ENCODE results near the gene GRK3.
A peak's percentile ranks its signal among the peaks of the same experiment; 100 is the strongest.

The GRK3 gene

DNA sequence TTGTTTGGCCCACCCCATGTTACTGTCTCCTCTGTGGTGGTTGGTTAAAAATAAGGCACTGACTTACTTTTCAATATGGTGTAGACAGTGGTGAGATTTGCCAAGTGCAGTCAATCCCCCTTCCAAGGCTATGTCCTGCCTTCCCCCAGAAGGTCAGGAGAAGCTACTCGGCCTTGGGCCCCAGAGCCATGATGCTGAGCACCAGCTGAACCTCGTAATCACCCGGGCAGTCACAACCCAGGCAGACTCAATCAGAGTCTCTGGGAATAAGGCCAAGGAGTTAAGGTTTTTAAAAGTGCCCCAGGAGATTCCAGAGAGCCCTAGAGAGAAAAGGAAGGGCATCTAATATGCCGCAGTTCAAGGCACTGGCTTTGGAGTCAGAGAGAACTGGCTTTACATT lies 201.3 kb downstream of the GRK3 start:
- DNase-seq: no peak

DNA sequence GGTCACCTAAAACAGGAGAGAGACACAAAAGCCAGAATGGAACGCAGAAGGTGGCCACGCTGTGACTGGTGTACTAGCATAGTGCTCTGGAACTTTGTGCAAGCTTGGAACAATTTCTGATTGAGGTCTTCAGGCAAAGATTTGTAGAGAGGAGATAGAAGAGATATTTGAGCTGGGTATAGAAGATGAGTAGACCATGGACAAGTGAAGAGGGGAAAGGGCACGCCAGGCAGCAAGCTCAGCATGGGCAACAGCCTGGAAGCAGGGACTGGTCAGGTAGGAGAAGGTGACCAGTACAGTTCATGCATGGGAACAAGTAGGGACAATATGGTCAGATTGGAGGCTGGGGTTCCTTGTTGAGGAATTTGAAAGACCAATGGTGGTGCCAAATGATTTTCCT lies 201.9 kb downstream of the GRK3 start:
- no peak for DNase-seq

DNA sequence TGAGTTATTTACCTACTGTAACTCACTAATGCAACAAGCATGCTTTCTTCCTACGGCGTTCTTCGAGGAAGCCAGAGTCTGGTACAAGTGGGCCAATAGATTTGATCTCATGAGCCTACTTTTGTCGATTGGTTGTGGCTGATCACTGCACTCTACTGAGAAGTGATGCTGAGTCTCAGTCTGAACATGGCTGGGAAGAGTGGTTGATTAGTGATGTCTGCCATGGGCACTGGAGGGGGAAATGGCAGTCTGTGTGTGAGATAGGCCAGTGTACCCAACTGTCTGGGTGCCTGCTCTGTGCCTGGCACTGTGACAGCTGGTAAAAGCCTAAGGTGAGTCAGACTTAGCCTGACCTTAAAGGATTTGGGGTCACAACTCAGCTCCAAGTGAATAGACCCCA lies 205.9 kb downstream of the GRK3 start:
- no peak for DNase-seq

DNA sequence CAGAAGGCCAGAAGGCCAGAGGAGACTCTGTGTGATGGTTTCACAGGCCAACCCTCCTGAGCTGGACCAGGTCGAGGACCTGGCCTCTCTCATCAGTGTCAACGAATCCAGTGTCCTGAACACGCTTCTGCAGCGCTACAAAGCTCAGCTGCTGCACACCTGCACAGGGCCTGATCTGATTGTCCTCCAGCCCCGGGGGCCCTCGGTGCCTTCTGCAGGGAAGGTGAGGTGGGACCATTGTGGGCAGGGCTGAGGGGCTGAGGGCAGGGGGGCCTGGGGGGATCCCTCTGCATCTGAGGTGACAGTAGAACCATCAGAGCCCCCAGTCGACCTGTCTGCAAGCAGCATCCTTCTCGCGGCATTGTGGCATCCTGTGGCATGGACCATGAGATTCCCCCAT lies 207.8 kb downstream of the GRK3 start:
- DNase-seq: no peak

DNA sequence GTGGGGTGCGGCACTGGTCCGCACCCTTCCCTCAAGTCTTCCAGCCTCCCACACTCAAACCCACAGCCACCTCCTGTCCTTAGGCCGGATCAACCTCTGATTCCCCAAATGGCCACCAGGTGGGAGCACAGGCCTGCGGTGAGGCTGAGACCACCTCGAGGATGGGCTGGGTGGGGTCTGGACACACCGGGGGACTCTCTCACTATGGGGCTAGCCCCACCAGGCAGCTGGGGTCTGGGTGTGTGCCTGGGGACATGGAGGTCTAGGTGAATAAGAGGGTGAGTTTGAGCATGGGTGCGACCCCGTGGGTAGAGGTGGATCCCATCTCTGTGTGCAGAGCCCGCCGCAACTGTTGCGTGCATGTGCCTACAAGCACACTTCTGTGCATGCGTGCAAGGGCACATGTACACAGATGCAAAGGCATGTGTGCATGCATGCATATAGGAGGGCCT lies 210.1 kb downstream of the GRK3 start:
- DNase-seq: no peak

DNA sequence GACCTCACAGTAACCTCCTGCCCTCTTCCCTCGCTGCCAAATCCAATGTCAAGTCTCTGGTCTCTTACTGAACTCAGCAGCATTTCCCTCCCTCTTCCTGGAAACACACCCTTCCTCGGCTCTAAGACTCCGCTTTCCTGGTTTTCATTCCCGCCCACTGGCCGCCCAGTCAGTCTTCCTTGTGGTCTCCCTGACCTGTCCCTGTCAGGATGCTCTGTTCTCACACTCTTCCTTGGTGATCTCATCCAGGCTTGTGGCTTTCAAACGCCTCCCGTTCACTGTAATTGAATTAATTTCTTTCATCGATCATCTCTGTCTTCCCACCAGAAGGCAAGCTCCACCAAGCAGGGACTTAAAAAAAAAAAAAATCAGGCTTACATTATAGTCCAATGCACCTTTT lies 211.1 kb downstream of the GRK3 start:
- no peak for DNase-seq

DNA sequence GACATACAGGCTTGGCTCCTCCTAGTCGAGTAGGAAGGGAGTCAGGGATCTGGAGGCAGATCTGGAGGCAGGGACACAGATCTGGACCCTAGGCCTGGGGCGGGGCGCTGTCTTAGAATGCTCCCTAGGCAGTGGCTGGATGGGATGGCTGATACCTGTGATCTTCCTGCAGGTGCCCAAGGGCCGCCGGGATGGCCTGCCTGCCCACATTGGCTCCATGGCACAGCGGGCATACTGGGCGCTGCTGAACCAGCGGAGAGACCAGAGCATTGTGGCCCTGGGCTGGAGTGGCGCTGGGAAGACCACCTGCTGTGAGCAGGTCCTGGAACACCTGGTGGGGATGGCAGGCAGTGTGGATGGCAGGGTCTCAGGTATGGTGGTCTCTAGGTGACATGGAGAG lies 212.9 kb downstream of the GRK3 start:
- DNase-seq: no peak

DNA sequence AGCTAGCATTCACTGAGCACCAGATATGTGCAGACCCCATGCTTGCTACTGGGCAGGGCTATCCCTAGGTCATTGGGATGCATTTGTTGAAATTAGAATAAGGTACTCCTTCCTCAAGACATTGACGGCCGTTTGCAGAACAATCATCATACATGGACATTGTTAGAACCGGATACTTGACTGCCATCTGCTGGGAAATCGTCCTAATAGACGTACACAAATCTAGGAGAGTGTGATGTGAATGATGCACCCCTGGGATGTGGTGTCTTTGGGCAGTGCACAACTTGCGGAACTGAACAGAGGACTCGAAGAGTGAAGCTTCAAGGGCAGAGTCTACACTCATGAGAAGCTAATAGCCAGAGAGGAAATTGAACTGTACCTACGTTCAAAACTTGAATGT lies 213.4 kb downstream of the GRK3 start:
- DNase-seq: peak in 1 of 2 experiments; percentile 57
